OCI-LY7 (cell line): ENCODE measurements around the gene ZNF697. TPM values are rescaled to one million over a fixed set of nuclear protein-coding genes. Genes with fewer than 3 reads are reported as not detected.

Experiments
- BruUV-seq: library from RNA; stranded (reverse); fragments of 400-500 nt; replicated peaks from 2 replicates; lab custom pipeline; 2021; lab: Mats Ljungman, UMichigan
- CTCF ChIA-PET: fragments of 300-600 bp; sonication (Branson Sonifier 250); formaldehyde crosslinking; loops from one replicate; lab custom pipeline; 2022; ENCODE audit warnings: antibody characterized with exemption; ENCODE audit not compliant: unreplicated experiment; lab: Charles Lee
- POLR2A ChIA-PET: fragments of 300-600 bp; sonication (Branson Sonifier 250); formaldehyde crosslinking; loops from one replicate; lab custom pipeline; 2022; ENCODE audit warnings: antibody characterized with exemption; lab: Charles Lee
- DNase-seq: peaks from one replicate; pipeline ENCODE4 v3.0.0-alpha.2; 2015; ENCODE audit warnings: low spot score
- H2AFZ ChIP-seq: fragments of 200-600 bp; sonication (generic), shearing (Covaris generic); 2 replicates; pipeline ENCODE4 v1.6.1; 2014; ENCODE audit warnings: mild to moderate bottlenecking, antibody characterized with exemption, low read length, moderate library complexity
- H3K27ac ChIP-seq: fragments of 200-600 bp; sonication (generic); 2 replicates; pipeline ENCODE4 v1.5.1; 2014; ENCODE audit warnings: mixed run types, low read depth, mild to moderate bottlenecking, moderate library complexity, low read length, inconsistent platforms; ENCODE audit not compliant: poor library complexity, severe bottlenecking
- H3K36me3 ChIP-seq: fragments of 200-600 bp; sonication (generic); 2 replicates; pipeline ENCODE4 v1.6.1; 2014; ENCODE audit warnings: mild to moderate bottlenecking, antibody characterized with exemption, low read length, moderate library complexity, mixed read lengths; ENCODE audit not compliant: insufficient read depth
- H3K4me1 ChIP-seq: fragments of 200-600 bp; sonication (generic); 2 replicates; pipeline ENCODE4 v1.5.1; 2014; ENCODE audit warnings: mild to moderate bottlenecking, low read length; ENCODE audit not compliant: insufficient read depth, poor library complexity, severe bottlenecking
- H3K4me2 ChIP-seq: fragments of 200-600 bp; sonication (generic); 2 replicates; pipeline ENCODE4 v1.6.1; 2014; ENCODE audit warnings: mild to moderate bottlenecking, low read length
- H3K4me3 ChIP-seq: fragments of 200-600 bp; sonication (generic); 2 replicates; pipeline ENCODE4 v1.5.1; 2014; ENCODE audit warnings: mild to moderate bottlenecking, low read depth, low read length; ENCODE audit not compliant: poor library complexity, severe bottlenecking
- H3K79me2 ChIP-seq: fragments of 200-600 bp; sonication (generic); 2 replicates; pipeline ENCODE4 v1.6.1; 2016; ENCODE audit warnings: low read depth, mild to moderate bottlenecking, low read length, moderate library complexity, mixed read lengths; ENCODE audit not compliant: insufficient read depth
- H3K9me2 ChIP-seq: fragments of 200-600 bp; sonication (generic); 2 replicates; pipeline ENCODE4 v1.6.1; 2016; ENCODE audit warnings: mild to moderate bottlenecking, low read length, mixed read lengths; ENCODE audit not compliant: insufficient read depth
- H3K9me3 ChIP-seq: fragments of 200-600 bp; sonication (generic); 2 replicates; pipeline ENCODE4 v1.6.1; 2014; ENCODE audit warnings: mild to moderate bottlenecking, mixed run types, low read length, mixed read lengths
- H4K20me1 ChIP-seq: fragments of 200-600 bp; sonication (generic); 2 replicates; pipeline ENCODE4 v1.6.1; 2014; ENCODE audit warnings: mild to moderate bottlenecking, antibody characterized with exemption, low read length, moderate library complexity, mixed read lengths; ENCODE audit not compliant: insufficient read depth
- EZH2phosphoT487 ChIP-seq: fragments of 200-600 bp; sonication (generic); IDR thresholded peaks from 2 replicates; pipeline ENCODE4 v1.6.1; 2018; ENCODE audit warnings: low read depth, borderline replicate concordance, mild to moderate bottlenecking, mixed run types, antibody characterized with exemption, low read length, moderate library complexity, mixed read lengths
- intact Hi-C: fragments of 100-400 bp; cut with micrococcal nuclease; formaldehyde crosslinking; loops from one replicate; pipeline ENCODE4 v1.10.0; 2022; ENCODE audit not compliant: unreplicated experiment
- total RNA-seq, 2 experiments: library from RNA; depleted of rRNA in 1 of 2; stranded (reverse); fragments of >200 nt in 1 of 2; shearing (Covaris generic) in 1 of 2; gene quantifications; 2 replicates each; pipeline ENCODE4 v1.2.3, GENCODE V29; 2014 to 2022
- TF ChIP-seq, protein P1 (sequence below): fragments of 200-600 bp; sonication (generic); conservative IDR thresholded peaks from 2 replicates; pipeline ENCODE4 v1.5.1; 2014; ENCODE audit warnings: mild to moderate bottlenecking, antibody characterized with exemption, low read length, moderate library complexity, mixed read lengths

ZNF697 gene
- total RNA-seq, 2 experiments from 2014 or later = not detected

GRCh38 chr1:119675349-119676345 is 27.6 kb upstream of the ZNF697 start:
- Histone ChIP-seq H2AFZ (no peak overlapping the region), H3K9me3 (no peaks in the 10 kb centered on the region), H3K79me2 (no peaks in the 10 kb centered on the region), H3K4me2 (no peak overlapping the region), H3K9me2 (no peaks in the 10 kb centered on the region), H3K36me3 (no peaks in the 10 kb centered on the region), H3K27ac (no peak overlapping the region), H3K4me1 (no peaks in the 10 kb centered on the region), H4K20me1 (no peaks in the 10 kb centered on the region), H3K4me3 (no peak overlapping the region)
- ChIA-PET POLR2A (interaction anchor here (0.7 to 1.3 kb wide), 2 partner anchors 11 to 700 kb away, joined by 4 to 8 read pairs; no protein-coding TSS in a partner anchor), CTCF (interaction anchor here (0.8 kb wide), 1 partner anchor 128 kb away, joined by 3 read pairs; no protein-coding TSS in a partner anchor)
- TF ChIP-seq, protein P1, sequence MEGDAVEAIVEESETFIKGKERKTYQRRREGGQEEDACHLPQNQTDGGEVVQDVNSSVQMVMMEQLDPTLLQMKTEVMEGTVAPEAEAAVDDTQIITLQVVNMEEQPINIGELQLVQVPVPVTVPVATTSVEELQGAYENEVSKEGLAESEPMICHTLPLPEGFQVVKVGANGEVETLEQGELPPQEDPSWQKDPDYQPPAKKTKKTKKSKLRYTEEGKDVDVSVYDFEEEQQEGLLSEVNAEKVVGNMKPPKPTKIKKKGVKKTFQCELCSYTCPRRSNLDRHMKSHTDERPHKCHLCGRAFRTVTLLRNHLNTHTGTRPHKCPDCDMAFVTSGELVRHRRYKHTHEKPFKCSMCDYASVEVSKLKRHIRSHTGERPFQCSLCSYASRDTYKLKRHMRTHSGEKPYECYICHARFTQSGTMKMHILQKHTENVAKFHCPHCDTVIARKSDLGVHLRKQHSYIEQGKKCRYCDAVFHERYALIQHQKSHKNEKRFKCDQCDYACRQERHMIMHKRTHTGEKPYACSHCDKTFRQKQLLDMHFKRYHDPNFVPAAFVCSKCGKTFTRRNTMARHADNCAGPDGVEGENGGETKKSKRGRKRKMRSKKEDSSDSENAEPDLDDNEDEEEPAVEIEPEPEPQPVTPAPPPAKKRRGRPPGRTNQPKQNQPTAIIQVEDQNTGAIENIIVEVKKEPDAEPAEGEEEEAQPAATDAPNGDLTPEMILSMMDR = peak; percentile 96
- TF ChIP-seq EZH2phosphoT487 = no peak
- BruUV-seq = no TSS peak
- intact Hi-C loops = loop anchor here (1.0 to 10.0 kb wide), 2 partner anchors 62 to 79 kb away; no protein-coding TSS in a partner anchor
- DNase-seq = peak; percentile 75

DNA sequence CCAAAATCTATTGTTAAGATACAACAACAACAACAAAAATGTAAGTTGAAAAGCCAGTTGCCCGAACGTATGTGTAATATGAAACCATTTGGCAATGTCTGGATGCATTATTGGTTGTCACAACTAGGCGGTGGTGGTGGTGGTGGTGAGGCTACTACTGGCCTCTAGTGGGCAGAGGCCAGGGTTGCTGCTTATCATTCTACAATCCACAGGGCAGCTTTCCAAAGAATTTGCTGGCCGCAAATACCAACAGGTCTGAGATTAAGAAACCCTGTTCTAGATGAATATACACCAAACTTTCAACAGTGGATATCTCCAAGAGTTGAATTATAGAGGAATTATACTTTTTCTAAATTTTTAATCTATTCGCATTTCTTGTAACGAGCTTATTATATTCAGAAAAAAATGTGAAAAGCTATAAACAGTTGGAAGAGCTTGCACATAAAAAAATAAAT is 26.8 kb upstream of the ZNF697 start:
- intact Hi-C loops = loop anchor here (1.0 to 10.0 kb wide), 3 partner anchors 62 to 388 kb away; no protein-coding TSS in a partner anchor
- TF ChIP-seq, protein P1 = no peak
- TF ChIP-seq EZH2phosphoT487 = no peak
- no peak overlapping the region for H3K27ac ChIP-seq
- no peaks in the 10 kb centered on the region for H3K4me1 ChIP-seq
- H2AFZ ChIP-seq = no peak overlapping the region
- no peak overlapping the region for H3K4me2 ChIP-seq
- H3K79me2 ChIP-seq = no peaks in the 10 kb centered on the region
- ChIA-PET POLR2A (interaction anchor here (0.5 to 1.3 kb wide), 4 partner anchors 11 to 207 kb away, joined by 3 to 4 read pairs (median 4); no protein-coding TSS in a partner anchor), CTCF (interaction anchor here (0.8 kb wide), 1 partner anchor 127 kb away, joined by 3 read pairs; no protein-coding TSS in a partner anchor)
- no peaks in the 10 kb centered on the region for H4K20me1 ChIP-seq
- no peak for DNase-seq
- H3K9me3 ChIP-seq = no peaks in the 10 kb centered on the region
- no peaks in the 10 kb centered on the region for H3K9me2 ChIP-seq
- H3K4me3 ChIP-seq = no peak overlapping the region
- no TSS peak for BruUV-seq
- no peaks in the 10 kb centered on the region for H3K36me3 ChIP-seq
